ENCODE data around the gene DNMT3A.

Gene DNMT3A

GRCh38 chr2:25298776-25299431 lies 42.8 kb downstream of the DNMT3A start:
- Mint-ChIP-seq H3K4me3 (no peak overlapping the region), H3K27ac (no peak overlapping the region), H3K27me3 (no peaks in the 10 kb centered on the region), H3K4me1 (peaks cover 49% of the 10 kb centered on the region), H3K36me3 (peaks cover 1% of the 10 kb centered on the region), H3K9me3 (no peaks in the 10 kb centered on the region)

GRCh38 chr2:25297738-25298137 lies 44.0 kb downstream of the DNMT3A start:
- H3K27ac Mint-ChIP-seq: no peak overlapping the region

GRCh38 chr2:25295621-25296020 lies 46.1 kb downstream of the DNMT3A start:
- Mint-ChIP-seq H3K27me3 (no peaks in the 10 kb centered on the region), H3K9me3 (no peaks in the 10 kb centered on the region), H3K36me3 (peaks cover 1% of the 10 kb centered on the region), H3K4me3 (peak overlapping the region; percentile 83), H3K27ac (peak overlapping the region; percentile 87), H3K4me1 (peaks cover 50% of the 10 kb centered on the region)

More at GRCh38 chr2:25297738-25298137, 44.0 kb downstream of the DNMT3A start:
- no peak overlapping the region for H3K4me3 Mint-ChIP-seq
- no peaks in the 10 kb centered on the region for H3K9me3 Mint-ChIP-seq
- H3K27me3 Mint-ChIP-seq: no peaks in the 10 kb centered on the region
- peaks cover 55% of the 10 kb centered on the region for H3K4me1 Mint-ChIP-seq
- peaks cover 1% of the 10 kb centered on the region for H3K36me3 Mint-ChIP-seq

DNA sequence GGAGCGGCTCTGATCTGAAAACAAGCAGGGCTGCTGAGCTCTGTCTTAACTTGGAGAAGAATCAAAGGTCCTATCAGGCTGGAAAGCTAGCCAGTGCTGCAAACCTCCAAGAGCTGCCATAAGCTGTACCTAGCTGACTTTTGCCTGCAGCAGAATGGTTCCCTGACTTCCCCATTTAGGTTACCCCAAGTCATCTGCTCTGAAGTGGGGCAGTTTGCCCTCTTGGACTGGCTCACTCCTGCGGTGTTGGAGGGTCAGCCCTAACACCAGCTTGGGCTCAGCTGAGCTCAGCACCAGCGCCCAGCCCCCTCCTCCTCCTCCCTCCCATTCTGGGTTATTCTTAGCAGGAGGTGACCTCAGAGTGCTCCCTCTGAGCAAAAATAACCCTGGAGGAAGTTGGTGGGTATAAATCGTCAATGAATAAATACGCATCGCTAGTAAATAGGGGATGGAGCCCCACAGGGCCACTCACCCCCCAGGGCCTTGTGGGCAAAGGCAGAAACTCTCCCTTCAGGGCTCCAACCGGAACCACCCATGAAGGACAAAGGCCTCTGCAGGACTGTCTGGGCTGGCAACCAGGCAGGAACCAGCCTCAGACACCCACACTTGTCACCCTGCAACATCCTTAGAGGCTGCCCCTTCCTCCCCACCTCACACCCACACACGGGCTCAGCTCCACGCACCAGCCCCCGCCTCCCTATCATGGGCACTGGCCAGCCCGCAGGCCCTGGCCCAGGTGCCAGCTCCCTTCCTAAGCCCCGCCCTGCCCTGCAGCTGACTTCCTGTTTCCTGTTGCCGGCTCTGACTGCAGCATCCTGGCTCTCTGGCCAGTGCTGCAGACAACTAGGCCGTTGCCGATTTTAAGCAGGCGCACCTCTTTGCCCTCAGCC lies 46.9 kb downstream of the DNMT3A start:
- Mint-ChIP-seq H3K4me1 (peaks cover 57% of the 10 kb centered on the region), H3K36me3 (peaks cover 1% of the 10 kb centered on the region), H3K9me3 (no peaks in the 10 kb centered on the region)

DNA sequence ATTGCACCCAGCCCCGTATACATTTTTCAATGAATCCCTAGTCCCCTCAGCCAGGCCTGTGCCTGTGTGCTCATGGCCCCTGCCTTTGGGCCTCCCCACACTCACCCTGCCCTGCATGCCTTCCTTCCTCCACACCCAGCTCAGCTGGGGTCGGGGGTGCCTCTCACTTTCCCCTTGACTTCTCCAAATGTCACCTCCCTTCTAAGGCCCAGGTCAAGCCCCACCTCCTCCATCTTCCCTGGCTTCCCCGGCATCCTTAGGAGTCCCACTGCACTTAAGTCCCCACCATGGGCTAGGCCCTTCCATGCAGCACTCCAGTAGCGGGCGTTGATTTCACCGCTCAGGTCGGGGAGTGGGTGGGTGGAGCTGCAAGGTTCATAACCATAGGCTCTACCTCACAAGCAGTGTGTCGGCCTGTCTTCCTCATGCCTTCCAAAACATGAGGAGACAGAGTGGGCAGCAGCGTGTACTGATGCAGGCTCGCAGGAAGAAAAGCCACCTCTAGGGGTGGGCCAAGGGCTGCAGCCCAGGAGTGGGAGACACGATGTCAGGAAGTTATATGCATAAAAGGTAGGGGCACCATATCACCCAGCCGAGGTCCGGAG lies 47.7 kb downstream of the DNMT3A start:
- H3K27ac Mint-ChIP-seq: peak overlapping the region; percentile 96
- peaks cover 1% of the 10 kb centered on the region for H3K36me3 Mint-ChIP-seq

More for the DNA sequence above, 46.9 kb downstream of the DNMT3A start:
- Mint-ChIP-seq H3K27ac (peak overlapping the region; percentile 96), H3K4me3 (peak overlapping the region; percentile 83), H3K27me3 (no peaks in the 10 kb centered on the region)

GRCh38 chr2:25293145-25293544 lies 48.6 kb downstream of the DNMT3A start:
- Mint-ChIP-seq H3K4me1 (peaks cover 66% of the 10 kb centered on the region), H3K9me3 (no peaks in the 10 kb centered on the region), H3K27me3 (no peaks in the 10 kb centered on the region), H3K36me3 (peaks cover 3% of the 10 kb centered on the region), H3K27ac (peak overlapping the region; percentile 82), H3K4me3 (no peak overlapping the region)

More for the DNA sequence above, 47.7 kb downstream of the DNMT3A start:
- H3K4me1 Mint-ChIP-seq: peaks cover 59% of the 10 kb centered on the region
- H3K4me3 Mint-ChIP-seq: peak overlapping the region; percentile 47
- H3K27me3 Mint-ChIP-seq: no peaks in the 10 kb centered on the region
- H3K9me3 Mint-ChIP-seq: no peaks in the 10 kb centered on the region

GRCh38 chr2:25292408-25292807 lies 49.3 kb downstream of the DNMT3A start:
- Mint-ChIP-seq H3K27me3 (no peaks in the 10 kb centered on the region), H3K36me3 (peaks cover 3% of the 10 kb centered on the region), H3K4me3 (no peak overlapping the region), H3K9me3 (no peaks in the 10 kb centered on the region), H3K4me1 (peaks cover 66% of the 10 kb centered on the region), H3K27ac (peak overlapping the region; percentile 90)

- H3K36me3 Mint-ChIP-seq: peaks cover 3% of the 10 kb centered on the region
- no peaks in the 10 kb centered on the region for H3K27me3 Mint-ChIP-seq
- H3K4me3 Mint-ChIP-seq: no peak overlapping the region
- peaks cover 72% of the 10 kb centered on the region for H3K4me1 Mint-ChIP-seq
- H3K27ac Mint-ChIP-seq: no peak overlapping the region
- no peaks in the 10 kb centered on the region for H3K9me3 Mint-ChIP-seq
These were observed 50.8 kb downstream of the DNMT3A start for GRCh38 chr2:25290811-25291495.

DNA sequence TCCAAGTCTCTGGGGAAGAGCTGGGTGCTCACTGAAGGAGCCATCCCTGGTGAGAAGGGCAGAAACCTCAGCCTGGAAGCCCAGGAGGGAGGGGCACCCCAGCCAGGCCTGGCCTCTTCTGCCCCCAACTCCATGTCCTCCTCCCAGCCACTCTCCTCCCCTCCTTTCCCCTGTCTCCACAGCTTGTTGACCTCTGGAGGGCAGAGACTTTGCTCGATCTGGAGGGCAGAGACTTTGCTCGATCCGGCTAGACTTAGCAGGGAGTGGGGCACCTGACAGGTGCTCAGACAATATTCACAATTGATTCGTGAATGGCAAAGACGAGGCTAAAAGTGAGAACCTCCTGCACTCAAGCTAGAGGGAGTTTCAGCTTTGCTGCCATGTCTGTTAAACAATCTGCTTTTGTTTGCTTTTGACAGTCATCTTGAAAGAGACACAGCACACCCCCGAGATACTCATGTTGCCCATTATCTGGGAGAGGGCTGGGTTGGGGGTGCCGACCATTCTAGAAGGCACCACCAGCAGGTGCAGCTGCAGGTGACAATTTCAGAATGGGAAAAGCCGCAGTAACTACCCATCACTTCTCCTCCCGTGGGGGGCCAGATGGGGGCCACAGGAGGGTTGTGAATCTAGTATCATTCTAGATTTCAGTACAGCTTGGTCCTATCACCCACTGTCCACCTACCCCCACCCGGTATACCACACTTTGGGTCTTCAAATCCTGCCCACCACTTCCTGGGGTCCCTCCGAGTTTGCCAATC lies 54.8 kb downstream of the DNMT3A start:
- peaks cover 56% of the 10 kb centered on the region for H3K4me1 Mint-ChIP-seq

GRCh38 chr2:25286025-25286400 lies 55.7 kb downstream of the DNMT3A start:
- no peaks in the 10 kb centered on the region for H3K27me3 Mint-ChIP-seq
- peaks cover 5% of the 10 kb centered on the region for H3K36me3 Mint-ChIP-seq
- peak overlapping the region; percentile 97 for H3K27ac Mint-ChIP-seq
- no peaks in the 10 kb centered on the region for H3K9me3 Mint-ChIP-seq
- peaks cover 63% of the 10 kb centered on the region for H3K4me1 Mint-ChIP-seq
- peak overlapping the region; percentile 66 for H3K4me3 Mint-ChIP-seq

More for the DNA sequence above, 54.8 kb downstream of the DNMT3A start:
- H3K9me3 Mint-ChIP-seq: no peaks in the 10 kb centered on the region
- no peaks in the 10 kb centered on the region for H3K27me3 Mint-ChIP-seq
- no peak overlapping the region for H3K4me3 Mint-ChIP-seq
- peaks cover 3% of the 10 kb centered on the region for H3K36me3 Mint-ChIP-seq
- H3K27ac Mint-ChIP-seq: peak overlapping the region; percentile 97

- Mint-ChIP-seq H3K4me1 (peaks cover 61% of the 10 kb centered on the region), H3K27me3 (no peaks in the 10 kb centered on the region), H3K36me3 (peaks cover 6% of the 10 kb centered on the region), H3K4me3 (peak overlapping the region; percentile 66), H3K9me3 (no peaks in the 10 kb centered on the region), H3K27ac (peak overlapping the region; percentile 97)
These were observed 56.3 kb downstream of the DNMT3A start for GRCh38 chr2:25285265-25286024.

GRCh38 chr2:25284756-25285155 lies 57.0 kb downstream of the DNMT3A start:
- peak overlapping the region; percentile 0 for H3K27ac Mint-ChIP-seq
- no peaks in the 10 kb centered on the region for H3K27me3 Mint-ChIP-seq
- H3K9me3 Mint-ChIP-seq: no peaks in the 10 kb centered on the region
- peaks cover 61% of the 10 kb centered on the region for H3K4me1 Mint-ChIP-seq
- no peak overlapping the region for H3K4me3 Mint-ChIP-seq
- H3K36me3 Mint-ChIP-seq: peaks cover 9% of the 10 kb centered on the region

DNA sequence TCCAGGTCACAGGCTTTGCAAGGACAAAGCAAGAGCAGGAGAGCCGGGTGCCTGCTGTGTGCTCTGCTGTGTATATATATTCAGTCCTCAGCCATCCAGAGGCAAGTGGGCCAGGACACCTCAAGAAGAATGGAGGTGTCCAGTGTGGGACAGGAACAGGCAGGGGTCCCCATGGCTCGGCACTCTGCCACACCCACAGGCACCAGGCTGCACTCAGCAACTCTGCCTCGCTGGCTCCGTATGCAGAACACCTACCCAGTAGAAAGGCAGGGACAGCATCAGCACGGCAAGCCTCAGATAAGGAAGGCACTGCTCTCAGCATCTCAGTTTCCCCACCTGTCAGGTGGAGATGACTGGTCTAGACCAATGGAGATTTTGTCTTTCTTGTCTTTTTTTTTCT lies 57.8 kb downstream of the DNMT3A start:
- Mint-ChIP-seq H3K4me3 (no peak overlapping the region), H3K27me3 (no peaks in the 10 kb centered on the region), H3K27ac (peak overlapping the region; percentile 41)

DNA sequence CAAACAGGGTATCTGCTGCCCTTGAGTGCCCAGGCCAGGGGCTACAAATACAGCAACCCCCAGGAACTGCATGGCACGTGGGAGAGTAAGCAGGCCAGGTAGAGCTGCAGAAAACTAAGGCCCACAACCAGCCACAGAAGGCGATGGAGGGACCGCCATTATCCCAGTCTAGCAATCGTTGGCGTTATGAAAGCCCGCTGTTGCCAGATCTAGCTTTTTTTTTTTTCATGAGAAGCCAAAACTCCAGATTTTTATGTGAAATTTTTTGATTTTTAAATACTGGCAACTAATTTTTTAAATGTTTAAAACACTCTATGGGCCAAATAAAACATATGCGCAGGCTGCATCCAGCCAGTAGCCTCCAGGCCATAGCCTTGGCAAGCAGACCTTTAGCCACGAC lies 59.8 kb downstream of the DNMT3A start:
- Mint-ChIP-seq H3K36me3 (peaks cover 9% of the 10 kb centered on the region), H3K27me3 (no peaks in the 10 kb centered on the region), H3K4me1 (peaks cover 70% of the 10 kb centered on the region), H3K27ac (no peak overlapping the region), H3K4me3 (no peak overlapping the region), H3K9me3 (no peaks in the 10 kb centered on the region)

More for the DNA sequence above, 57.8 kb downstream of the DNMT3A start:
- Mint-ChIP-seq H3K9me3 (no peaks in the 10 kb centered on the region), H3K36me3 (peaks cover 12% of the 10 kb centered on the region), H3K4me1 (peaks cover 67% of the 10 kb centered on the region)
